HTR-8/SVneo (cell line): ENCODE measurements around the gene APCDD1L.

Experiments
- DNase-seq: peaks from one replicate; pipeline ENCODE4 v3.0.0; 2011; ENCODE audit warnings: low spot score, mixed read lengths; ENCODE audit not compliant: insufficient read length
- FAIRE-seq: peaks from 2 replicates; lab custom pipeline; 2011; peaks lifted over from hg19 to GRCh38; lab: Jason Lieb, UNC

Gene APCDD1L

GRCh38 chr20:58515233-58516212, at the start of gene APCDD1L:
Gene APCDD1L (minus strand): TSS chr20:58515399. CDS start chr20:58514707, 692 bp downstream.
- DNase-seq: peak; percentile 98
- peak; percentile 100 for FAIRE-seq

GRCh38 chr20:58559368-58559729, 44.1 kb upstream of the APCDD1L start:
- FAIRE-seq (no peak), DNase-seq (no peak)

GRCh38 chr20:58558486-58559367, 43.5 kb upstream of the APCDD1L start:
- DNase-seq (no peak), FAIRE-seq (peak; percentile 83)

DNA sequence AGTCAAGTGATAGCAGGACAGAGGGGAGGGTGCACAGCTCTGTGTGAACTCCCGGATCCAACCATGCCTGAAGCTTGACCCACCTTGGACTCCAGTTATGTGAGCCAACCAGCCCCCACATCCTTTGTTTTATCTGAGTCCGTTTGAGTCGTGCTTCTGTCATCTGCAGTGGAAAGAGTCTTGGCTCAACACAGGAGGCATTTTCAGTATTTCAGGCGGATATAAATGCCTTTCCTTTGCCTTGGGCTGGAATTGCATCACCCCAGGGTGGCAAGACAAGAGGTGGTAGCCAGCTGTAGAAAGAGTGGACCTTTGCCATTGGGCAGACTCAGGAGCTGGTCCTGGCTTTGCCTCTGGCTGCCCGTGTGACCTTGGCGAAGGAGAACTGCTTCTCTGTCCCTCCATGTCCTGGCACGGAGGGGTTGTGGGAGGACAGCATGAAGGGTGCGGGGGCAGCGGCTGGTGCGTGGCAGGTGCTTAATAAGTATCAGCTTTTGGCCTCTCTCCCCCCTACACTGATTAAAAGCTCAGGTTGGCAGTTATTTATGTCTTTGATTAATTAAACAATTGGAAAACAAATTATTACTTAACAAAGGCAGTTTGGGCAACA, 42.6 kb upstream of the APCDD1L start:
- FAIRE-seq: peak; percentile 99
- DNase-seq: no peak

- no peak for FAIRE-seq
- DNase-seq: no peak
Observed at GRCh38 chr20:58556961-58557360, 41.8 kb upstream of the APCDD1L start.

DNA sequence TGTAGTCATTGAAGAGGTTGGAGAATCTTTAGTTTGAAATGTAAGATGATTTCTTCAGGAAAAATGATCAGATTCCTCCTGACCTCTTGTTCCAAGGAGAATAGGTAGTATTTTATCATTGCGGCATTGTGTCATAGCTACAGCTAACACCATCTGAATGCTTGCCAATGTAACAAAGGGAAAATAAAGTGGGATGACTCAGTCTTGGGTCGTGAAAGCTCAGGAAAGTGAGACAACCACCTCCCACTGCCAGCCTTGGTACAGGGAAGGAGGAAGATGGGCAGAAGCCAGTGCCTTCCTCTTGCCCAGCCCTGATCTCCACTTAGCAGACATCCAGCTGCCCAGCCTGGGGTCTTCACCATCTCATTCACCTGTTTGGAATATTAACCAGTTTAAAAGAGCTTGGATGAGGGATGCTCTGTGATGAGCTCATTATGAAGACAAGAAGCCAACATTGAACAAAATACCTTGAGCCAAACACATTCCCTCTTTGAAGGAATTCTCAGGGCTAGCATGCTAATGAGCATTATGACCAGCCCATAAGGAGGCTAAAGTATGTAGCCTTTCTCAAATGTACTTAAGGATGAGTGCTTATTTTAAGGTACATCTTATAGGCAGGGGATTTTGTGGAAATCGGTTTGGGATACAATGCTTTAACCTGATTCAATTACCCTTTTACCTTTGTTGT, 40.0 kb upstream of the APCDD1L start:
- DNase-seq (peak; percentile 99), FAIRE-seq (peak; percentile 100)

DNA sequence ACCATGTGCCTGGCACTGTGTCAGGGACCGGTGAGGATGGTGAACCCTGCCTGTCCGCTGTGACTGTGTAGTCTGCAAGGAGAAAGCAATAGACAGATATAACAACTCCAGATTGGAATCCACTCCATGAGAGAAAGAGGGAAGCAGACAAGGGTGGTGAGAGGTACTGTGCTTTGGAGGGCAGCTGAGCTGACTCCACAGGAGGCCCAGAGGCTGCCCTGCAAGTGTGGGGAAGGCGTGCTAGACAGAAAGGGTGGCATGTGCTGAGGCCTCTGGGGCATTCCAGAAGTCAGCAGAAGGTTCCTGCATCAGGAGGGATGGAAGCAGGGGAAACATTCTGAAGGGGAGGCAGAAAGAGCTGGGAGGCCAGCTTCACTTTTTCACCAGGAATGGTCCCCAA, 39.3 kb upstream of the APCDD1L start:
- FAIRE-seq (no peak), DNase-seq (no peak)

DNA sequence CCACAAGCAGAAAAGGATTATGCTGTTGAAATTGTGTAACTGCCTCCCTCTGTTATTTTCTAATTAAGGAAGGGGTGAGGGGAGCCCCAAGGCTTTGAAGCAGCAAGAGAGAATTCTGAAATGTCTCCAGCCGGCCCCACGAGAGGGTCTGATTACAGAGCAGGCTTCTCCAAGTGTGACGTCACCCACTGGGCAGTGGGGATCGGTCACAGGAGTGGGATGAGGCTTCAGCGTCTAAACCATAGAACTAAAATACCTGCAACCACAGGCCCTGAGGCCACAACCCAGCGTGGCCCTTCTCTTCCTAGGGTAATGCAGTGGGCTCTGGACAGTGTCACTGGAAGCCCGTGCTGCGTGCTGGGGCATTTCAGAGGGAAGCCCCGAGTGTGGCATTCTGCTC, 38.6 kb upstream of the APCDD1L start:
- DNase-seq: no peak
- no peak for FAIRE-seq

GRCh38 chr20:58553166-58553696, 38.0 kb upstream of the APCDD1L start:
- peak; percentile 92 for FAIRE-seq
- no peak for DNase-seq

DNA sequence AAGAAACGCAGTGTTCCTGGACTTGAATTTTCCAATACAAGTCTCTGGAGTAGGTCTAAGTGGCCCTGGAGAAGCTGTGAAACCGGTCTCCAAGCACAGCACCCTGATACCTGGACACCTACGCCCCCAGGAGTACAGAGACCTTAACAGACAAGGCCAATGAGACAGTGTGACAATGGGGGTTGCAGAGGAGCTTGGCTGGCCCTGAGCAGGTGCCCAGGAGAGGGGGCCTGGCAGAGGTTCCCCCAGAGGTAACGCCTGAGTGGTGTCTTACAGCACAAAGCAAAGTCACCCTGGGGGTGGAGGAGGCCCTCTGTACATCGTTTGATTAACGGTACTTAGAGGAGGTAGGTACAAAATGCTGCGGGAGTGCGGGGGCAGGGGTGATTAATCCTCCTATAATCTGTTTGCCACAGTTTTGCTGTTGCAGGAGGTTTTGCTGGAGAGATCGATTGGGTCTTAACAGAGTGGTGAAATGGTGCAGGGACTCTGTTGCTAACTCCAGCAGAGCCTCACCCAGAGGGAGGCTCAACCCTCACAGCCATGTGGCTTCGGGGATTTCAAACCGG, 37.3 kb upstream of the APCDD1L start:
- DNase-seq (no peak), FAIRE-seq (no peak)

DNA sequence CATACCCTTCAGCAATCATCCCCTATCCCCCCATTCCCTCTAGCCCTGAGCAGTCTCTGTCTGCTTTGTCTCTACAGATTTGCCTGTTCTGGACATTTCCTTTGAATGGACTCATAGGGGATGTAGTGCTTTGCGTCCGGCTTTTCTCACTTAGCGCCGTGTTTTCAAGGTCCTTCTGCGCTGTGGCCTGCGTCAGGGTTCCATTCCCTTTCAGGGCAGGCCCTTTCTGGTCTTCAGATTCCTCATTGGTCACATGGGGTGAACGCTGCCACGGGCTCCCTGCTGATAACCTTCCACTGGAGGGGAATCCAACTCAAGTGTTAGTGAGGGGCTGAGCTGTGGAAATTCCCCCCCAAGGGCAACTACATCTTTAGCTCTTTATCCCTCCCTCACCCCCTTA, 36.4 kb upstream of the APCDD1L start:
- no peak for DNase-seq
- FAIRE-seq: peak; percentile 84

DNA sequence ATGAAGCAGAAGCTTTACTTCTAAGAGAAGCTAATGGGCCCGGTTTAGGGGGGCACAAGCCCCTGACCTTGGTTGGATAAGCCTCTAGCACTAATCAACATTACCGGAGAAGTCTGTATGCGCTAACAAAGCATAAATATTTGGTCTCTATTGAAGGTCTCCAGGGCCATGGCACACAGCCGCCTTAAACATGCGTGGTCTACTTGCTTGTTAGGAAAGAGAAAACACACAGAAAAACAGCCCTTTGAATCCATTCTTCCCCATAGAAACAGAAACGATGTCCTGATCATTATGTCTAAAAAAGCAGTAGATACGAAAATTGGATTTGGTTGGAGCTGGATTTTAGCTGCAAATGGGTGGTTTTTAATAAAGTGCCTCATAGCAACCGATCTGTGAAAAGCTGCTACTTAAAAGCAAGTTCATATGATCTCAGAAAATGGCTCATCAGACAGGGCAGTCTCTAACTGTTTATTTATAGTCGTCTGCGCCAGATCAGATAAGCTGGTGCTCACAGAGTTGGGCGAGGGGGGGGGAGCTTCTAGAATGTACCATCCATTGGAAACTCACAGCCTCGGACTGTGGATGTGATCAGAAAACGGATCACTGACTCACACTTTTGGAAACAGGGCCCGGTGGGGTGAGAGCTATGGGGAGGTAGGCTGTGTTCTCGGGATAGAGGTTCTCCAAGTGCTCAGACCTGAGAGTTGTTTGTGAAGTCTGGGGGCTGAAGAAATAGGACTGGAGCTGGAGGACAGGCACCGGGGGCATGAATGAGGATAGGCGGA, 35.3 kb upstream of the APCDD1L start:
- DNase-seq (peak; percentile 81), FAIRE-seq (peak; percentile 88)

DNA sequence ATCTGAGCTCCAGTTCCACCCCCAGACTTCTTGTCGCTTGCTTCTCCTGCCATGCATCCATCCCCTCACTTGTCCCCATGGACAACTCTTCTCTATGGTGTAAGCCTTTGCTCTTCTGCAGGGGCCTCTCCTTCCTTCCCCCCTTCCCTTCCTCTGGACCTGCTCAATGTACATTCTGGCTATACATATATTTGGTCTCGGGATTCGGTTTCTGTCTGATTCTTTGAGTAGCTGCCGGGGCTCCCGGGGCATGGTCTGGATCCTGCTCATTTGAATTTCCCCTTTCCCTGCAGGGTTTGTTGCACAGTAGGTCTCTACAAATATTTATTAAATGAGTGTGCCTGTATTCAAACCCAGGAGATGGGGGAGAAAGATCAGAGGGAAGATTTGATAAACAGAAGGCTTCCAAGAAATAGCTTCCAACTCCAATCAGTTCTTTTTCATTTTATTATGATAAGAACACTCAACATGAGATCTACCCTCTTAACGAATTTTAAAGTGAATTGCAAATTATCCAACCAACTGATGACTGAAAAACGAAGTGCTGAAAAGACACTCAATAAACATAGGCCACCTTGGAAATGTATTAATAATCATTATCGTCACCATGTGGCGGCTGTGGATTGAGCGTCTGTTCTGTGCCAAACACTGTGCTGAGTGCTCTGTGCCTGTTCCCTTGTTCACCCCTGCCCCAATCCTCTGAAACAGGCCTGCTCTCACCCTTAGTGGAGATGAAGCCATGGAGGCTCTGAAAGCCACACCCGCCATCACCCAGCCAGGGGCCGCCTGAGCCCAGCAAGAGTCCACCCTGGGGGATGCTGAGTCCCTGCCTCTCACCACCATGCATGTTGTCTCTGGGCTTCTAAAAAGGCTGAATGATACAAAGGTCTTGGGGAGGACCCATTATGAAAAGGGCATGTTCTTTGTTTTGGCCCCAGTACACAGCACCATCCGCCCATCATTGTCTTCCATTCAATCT, 34.3 kb upstream of the APCDD1L start:
- peak; percentile 85 for FAIRE-seq
- no peak for DNase-seq

GRCh38 chr20:58547623-58548475, 32.6 kb upstream of the APCDD1L start:
- FAIRE-seq (no peak), DNase-seq (peak; percentile 67)

DNA sequence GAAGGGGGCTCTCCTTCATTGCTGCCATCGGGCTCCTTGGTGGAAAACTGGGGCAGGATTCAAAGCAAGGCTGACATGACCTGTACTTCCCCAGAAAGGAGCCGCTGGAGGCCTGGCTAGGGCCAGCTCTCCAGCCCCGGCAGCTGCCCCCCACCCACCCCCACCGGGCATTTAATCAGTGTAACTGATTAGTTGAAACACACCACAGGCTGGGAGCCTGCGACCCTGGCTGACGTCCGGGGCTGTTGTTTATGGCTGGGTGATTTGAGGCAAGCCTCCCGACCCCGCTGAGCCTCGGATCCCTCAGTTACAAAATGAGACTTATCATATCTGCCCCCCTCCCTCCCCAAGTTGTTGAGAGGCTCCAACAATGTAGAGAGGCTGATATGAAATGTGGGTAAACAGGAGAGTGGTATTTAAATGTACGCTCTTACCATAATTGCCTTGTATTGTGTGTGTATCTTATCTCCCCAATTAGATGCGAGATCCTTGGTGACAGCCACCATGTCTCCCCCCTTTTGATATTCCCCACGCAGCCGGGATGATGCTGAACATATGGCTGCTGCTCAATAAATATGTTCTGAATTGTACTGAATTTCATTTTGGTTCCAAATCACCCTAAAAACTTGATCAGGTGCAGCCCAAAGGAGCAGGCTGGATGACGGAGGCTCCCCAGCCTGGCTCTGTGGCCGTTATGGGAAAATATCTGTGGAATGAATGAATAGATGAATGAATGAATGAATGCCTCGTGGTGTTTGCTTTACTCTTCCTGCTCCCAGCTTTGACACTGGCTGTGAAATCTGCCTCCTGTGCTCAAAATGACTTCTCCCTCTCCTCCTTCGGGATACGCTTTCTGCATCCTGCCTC, 31.8 kb upstream of the APCDD1L start:
- peak; percentile 97 for FAIRE-seq
- no peak for DNase-seq

GRCh38 chr20:58546416-58546711, 31.2 kb upstream of the APCDD1L start:
- FAIRE-seq: no peak
- no peak for DNase-seq
